ENCODE data around the gene AGAP1. TPM values are rescaled to one million over a fixed set of nuclear protein-coding genes. Genes with fewer than 3 reads are reported as not detected.

AGAP1 gene
- total RNA-seq, 1 donor from 2014 or later = 39.0 TPM

DNA sequence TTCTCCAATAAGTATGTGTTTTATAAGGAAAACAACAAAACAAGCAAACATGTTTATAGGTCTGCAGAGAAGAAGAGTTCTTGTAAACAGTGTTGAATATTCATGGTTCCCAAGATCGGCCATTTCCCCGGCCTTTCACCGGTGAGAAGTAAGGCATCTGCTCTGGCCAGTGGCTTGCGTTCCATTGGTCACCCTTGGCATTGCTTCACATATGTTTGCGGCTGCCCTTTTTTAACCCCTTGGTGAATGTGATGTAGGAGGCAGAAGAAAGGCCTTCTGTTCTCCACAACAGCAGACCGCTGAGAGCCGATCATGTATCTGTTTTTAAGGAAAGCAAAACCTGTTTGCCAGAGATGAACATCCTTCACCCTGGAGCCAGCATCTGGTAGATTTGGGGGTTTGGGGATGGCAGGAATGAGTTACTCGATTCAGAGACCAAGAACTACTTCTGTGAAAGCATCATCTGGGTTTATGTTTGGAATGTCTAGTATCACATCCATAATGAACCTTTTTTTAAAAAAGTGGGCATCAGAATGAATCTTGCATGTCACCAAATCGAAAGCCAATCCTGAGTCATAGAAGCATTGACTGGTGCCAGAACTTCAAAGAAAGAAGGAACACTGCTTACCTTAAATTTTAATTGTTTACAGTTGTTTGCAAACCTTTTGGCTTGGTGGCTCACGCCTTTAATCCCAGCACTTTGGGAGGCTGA is 112.3 kb downstream of the AGAP1 start:
- Mint-ChIP-seq H3K4me1 (ENCODE audit: low read depth) (peaks cover 49% of the 10 kb centered on the region), H3K36me3 (ENCODE audit: low read depth) (no peaks in the 10 kb centered on the region), H3K27me3 (ENCODE audit: low read depth) (no peaks in the 10 kb centered on the region), H3K27ac (ENCODE audit: unreplicated experiment) (peak overlapping the region; percentile 91), H3K9me3 (ENCODE audit: low read depth) (no peaks in the 10 kb centered on the region), H3K4me3 (ENCODE audit: unreplicated experiment) (peak overlapping the region; percentile 44)
- TF ChIP-seq, protein P1, sequence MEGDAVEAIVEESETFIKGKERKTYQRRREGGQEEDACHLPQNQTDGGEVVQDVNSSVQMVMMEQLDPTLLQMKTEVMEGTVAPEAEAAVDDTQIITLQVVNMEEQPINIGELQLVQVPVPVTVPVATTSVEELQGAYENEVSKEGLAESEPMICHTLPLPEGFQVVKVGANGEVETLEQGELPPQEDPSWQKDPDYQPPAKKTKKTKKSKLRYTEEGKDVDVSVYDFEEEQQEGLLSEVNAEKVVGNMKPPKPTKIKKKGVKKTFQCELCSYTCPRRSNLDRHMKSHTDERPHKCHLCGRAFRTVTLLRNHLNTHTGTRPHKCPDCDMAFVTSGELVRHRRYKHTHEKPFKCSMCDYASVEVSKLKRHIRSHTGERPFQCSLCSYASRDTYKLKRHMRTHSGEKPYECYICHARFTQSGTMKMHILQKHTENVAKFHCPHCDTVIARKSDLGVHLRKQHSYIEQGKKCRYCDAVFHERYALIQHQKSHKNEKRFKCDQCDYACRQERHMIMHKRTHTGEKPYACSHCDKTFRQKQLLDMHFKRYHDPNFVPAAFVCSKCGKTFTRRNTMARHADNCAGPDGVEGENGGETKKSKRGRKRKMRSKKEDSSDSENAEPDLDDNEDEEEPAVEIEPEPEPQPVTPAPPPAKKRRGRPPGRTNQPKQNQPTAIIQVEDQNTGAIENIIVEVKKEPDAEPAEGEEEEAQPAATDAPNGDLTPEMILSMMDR (IDR thresholded peaks at IDR 0.05) = no peak
- DNase-seq (ENCODE audit: low spot score) = no peak

- Mint-ChIP-seq H3K27me3 (ENCODE audit: low read depth) (no peaks in the 10 kb centered on the region), H3K4me3 (ENCODE audit: unreplicated experiment) (no peak overlapping the region), H3K27ac (ENCODE audit: unreplicated experiment) (peak overlapping the region; percentile 91), H3K9me3 (ENCODE audit: low read depth) (no peaks in the 10 kb centered on the region), H3K4me1 (ENCODE audit: low read depth) (peaks cover 49% of the 10 kb centered on the region), H3K36me3 (ENCODE audit: low read depth) (no peaks in the 10 kb centered on the region)
- TF ChIP-seq, protein P1 (IDR thresholded peaks at IDR 0.05) = no peak
- DNase-seq (ENCODE audit: low spot score) = no peak
Observed at GRCh38 chr2:235607546-235608199, 113.8 kb downstream of the AGAP1 start.

GRCh38 chr2:235608200-235608887 is 114.5 kb downstream of the AGAP1 start:
- Mint-ChIP-seq H3K9me3 (ENCODE audit: low read depth) (no peaks in the 10 kb centered on the region), H3K36me3 (ENCODE audit: low read depth) (no peaks in the 10 kb centered on the region), H3K27ac (ENCODE audit: unreplicated experiment) (peak overlapping the region; percentile 91), H3K27me3 (ENCODE audit: low read depth) (no peaks in the 10 kb centered on the region), H3K4me3 (ENCODE audit: unreplicated experiment) (no peak overlapping the region), H3K4me1 (ENCODE audit: low read depth) (peaks cover 49% of the 10 kb centered on the region)
- no peak for DNase-seq (ENCODE audit: low spot score)
- TF ChIP-seq, protein P1 (IDR thresholded peaks at IDR 0.05) = no peak

DNA sequence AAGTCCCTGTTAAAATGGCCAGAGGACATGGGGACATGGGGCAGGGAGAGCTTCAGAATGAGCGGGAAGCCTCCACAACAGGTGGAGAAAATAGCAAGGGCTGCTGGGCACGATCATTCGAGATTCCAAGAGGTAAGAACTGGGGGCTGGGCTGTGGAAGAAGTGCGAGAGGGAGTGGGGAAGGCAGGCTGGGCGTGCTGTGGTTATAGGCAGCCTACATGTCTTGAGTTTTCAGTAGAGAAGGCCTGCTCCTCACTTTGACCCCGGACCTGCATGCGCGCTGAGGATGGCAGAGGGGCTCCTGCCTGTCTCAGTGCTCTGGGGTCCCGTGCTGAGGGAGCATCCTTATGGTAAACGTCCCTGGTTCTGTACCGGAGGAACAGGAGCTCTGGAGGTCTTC is 115.5 kb downstream of the AGAP1 start:
- DNase-seq (ENCODE audit: low spot score) = no peak
- no peak overlapping the region for H3K4me3 Mint-ChIP-seq (ENCODE audit: unreplicated experiment)
- H3K27me3 Mint-ChIP-seq (ENCODE audit: low read depth) = no peaks in the 10 kb centered on the region
- no peaks in the 10 kb centered on the region for H3K9me3 Mint-ChIP-seq (ENCODE audit: low read depth)
- H3K27ac Mint-ChIP-seq (ENCODE audit: unreplicated experiment) = no peak overlapping the region
- peaks cover 56% of the 10 kb centered on the region for H3K4me1 Mint-ChIP-seq (ENCODE audit: low read depth)
- no peaks in the 10 kb centered on the region for H3K36me3 Mint-ChIP-seq (ENCODE audit: low read depth)
- TF ChIP-seq, protein P1 (IDR thresholded peaks at IDR 0.05) = no peak

- no peak for DNase-seq (ENCODE audit: low spot score)
- no peak overlapping the region for H3K4me3 Mint-ChIP-seq (ENCODE audit: unreplicated experiment)
- no peaks in the 10 kb centered on the region for H3K9me3 Mint-ChIP-seq (ENCODE audit: low read depth)
- no peaks in the 10 kb centered on the region for H3K36me3 Mint-ChIP-seq (ENCODE audit: low read depth)
- no peak overlapping the region for H3K27ac Mint-ChIP-seq (ENCODE audit: unreplicated experiment)
- no peaks in the 10 kb centered on the region for H3K27me3 Mint-ChIP-seq (ENCODE audit: low read depth)
- TF ChIP-seq, protein P1 (IDR thresholded peaks at IDR 0.05) = no peak
- H3K4me1 Mint-ChIP-seq (ENCODE audit: low read depth) = peaks cover 60% of the 10 kb centered on the region
Observed at GRCh38 chr2:235609746-235610145, 115.9 kb downstream of the AGAP1 start.
